ENCODE data around the gene TRAF1. TPM values are rescaled to one million over a fixed set of nuclear protein-coding genes. Genes with fewer than 3 reads are reported as not detected.

TRAF1 gene
- total RNA-seq, 4 donors from 2014 or later = 5.7 to 7.8 (median 6.6) TPM

DNA sequence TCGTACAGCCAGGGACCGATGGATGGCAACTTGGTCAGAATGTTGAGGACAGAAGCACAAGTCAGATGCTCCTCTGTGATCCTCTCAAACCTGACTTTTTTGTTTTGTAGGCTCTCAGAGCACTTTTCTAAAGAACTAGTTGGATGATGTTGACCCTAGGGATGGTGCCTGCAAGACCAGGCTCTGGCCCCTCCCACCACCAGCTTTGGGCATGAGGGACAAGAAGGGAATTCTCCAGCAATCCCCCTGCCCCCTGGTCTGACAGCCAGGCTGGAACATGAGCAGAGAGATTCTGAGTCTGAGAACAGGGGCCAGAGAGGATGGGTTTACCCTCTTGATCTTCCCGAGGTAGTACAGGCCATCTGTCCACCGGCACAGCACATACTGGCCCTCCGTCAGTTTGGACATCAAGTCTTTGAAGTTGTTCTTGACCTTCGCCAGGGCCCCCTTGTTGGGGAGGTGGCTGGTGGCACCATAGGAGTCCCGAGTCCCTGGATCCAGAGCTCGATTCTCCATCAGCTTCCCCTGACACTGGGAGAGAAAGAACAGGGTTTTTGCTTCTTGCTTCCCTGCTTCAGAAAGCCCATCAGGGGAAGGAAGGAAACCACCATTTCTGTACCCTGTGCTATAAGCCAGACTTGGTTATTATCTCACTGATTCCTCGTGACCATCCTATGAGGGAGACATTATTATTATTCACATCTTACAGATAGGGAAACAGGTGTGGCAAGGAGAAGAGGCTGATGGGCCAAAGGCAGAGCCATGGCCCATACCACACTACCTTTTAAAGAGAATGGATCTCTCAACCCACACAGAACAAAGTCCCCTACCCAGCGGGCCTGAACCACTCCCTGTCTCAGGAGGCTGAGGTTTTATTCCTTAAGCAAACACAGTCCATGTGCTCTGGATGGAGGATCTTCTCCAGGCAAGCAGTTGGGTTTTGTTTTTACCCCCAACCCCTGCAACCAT, 52.1 kb downstream of the TRAF1 start:
- no peaks in the 10 kb centered on the region for H3K27me3 ChIP-seq
- WGBS, 2 donors = 89 to 95% methylated on average over 7 to 10 of the region's 10 CpGs
- H3K27ac ChIP-seq = no peak overlapping the region
- no peak overlapping the region for H3K4me3 ChIP-seq (replicated peaks in 1 of 3)
- intact Hi-C loops (cut with DNase I) = loop anchor here (5.0 kb wide), 2 partner anchors 53 to 63 kb away; partner anchors contain the start of gene TRAF1
- H3K4me1 ChIP-seq = peaks cover 5 to 6% of the 10 kb centered on the region in 2 donors
- H3K36me3 ChIP-seq = no peaks in the 10 kb centered on the region
- no peaks in the 10 kb centered on the region for H3K9me3 ChIP-seq
- no peak for TF ChIP-seq POLR2A (IDR thresholded peaks at IDR 0.05)
- TF ChIP-seq, protein P1, sequence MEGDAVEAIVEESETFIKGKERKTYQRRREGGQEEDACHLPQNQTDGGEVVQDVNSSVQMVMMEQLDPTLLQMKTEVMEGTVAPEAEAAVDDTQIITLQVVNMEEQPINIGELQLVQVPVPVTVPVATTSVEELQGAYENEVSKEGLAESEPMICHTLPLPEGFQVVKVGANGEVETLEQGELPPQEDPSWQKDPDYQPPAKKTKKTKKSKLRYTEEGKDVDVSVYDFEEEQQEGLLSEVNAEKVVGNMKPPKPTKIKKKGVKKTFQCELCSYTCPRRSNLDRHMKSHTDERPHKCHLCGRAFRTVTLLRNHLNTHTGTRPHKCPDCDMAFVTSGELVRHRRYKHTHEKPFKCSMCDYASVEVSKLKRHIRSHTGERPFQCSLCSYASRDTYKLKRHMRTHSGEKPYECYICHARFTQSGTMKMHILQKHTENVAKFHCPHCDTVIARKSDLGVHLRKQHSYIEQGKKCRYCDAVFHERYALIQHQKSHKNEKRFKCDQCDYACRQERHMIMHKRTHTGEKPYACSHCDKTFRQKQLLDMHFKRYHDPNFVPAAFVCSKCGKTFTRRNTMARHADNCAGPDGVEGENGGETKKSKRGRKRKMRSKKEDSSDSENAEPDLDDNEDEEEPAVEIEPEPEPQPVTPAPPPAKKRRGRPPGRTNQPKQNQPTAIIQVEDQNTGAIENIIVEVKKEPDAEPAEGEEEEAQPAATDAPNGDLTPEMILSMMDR (IDR thresholded peaks at IDR 0.05) = no peak
- DNase-seq = no peak

- no peaks in the 10 kb centered on the region for H3K9me3 ChIP-seq
- no peaks in the 10 kb centered on the region for H3K27me3 ChIP-seq
- no peak for TF ChIP-seq POLR2A (IDR thresholded peaks at IDR 0.05)
- TF ChIP-seq, protein P1 (IDR thresholded peaks at IDR 0.05) = no peak
- peak overlapping the region in 1 of 3 donors; percentile 1 for H3K27ac ChIP-seq
- 76 to 78% methylated on average over 4 of the region's 4 CpGs for WGBS, 2 donors
- no peak overlapping the region for H3K4me3 ChIP-seq (replicated peaks in 1 of 3)
- intact Hi-C loops (cut with DNase I) = loop anchor here (5.0 kb wide), 1 partner anchor 54 kb away; the partner anchor contains the start of gene TRAF1
- H3K4me1 ChIP-seq = peaks cover 5 to 6% of the 10 kb centered on the region in 2 donors
- no peaks in the 10 kb centered on the region for H3K36me3 ChIP-seq
- peak; percentile 44 to 49 for DNase-seq
Observed at GRCh38 chr9:120873512-120873911, 53.1 kb downstream of the TRAF1 start.

- no peak for DNase-seq
- H3K9me3 ChIP-seq = no peaks in the 10 kb centered on the region
- H3K4me3 ChIP-seq (replicated peaks in 1 of 3) = no peak overlapping the region
- H3K4me1 ChIP-seq = peaks cover 6 to 10% of the 10 kb centered on the region in 2 donors
- H3K27me3 ChIP-seq = no peaks in the 10 kb centered on the region
- TF ChIP-seq, protein P1 (IDR thresholded peaks at IDR 0.05) = no peak
- no peak for TF ChIP-seq POLR2A (IDR thresholded peaks at IDR 0.05)
- H3K36me3 ChIP-seq = no peaks in the 10 kb centered on the region
- WGBS, 2 donors = 98 to 100% methylated on average over 3 of the region's 3 CpGs
- intact Hi-C loops (cut with DNase I) = loop anchor here (5.0 kb wide), 1 partner anchor 54 kb away; the partner anchor contains the start of gene TRAF1
- H3K27ac ChIP-seq = peak overlapping the region in 1 of 3 donors; percentile 1
Observed at GRCh38 chr9:120872791-120873502, 53.6 kb downstream of the TRAF1 start.

DNA sequence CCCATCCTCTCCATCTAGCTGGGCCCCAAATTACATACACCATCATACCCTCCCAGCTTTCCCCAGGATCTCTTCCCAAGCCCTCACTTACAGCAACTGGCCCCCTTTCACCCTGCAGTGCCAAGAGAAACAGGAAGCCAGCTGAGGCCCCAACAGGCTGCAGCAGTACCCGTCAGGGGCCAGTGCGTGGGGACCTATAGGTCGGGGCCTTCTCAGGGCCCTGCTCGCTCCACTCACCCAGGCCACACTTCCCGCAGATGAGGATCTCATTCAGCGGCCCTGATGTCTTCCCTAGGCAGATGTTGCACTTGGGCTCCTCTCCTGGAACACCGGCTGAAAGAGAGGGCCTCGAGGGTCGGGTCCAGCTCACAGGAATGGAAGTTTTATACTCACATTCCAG, 56.4 kb downstream of the TRAF1 start:
- no peak for DNase-seq
- 84 to 94% methylated on average over 9 of the region's 9 CpGs for WGBS, 2 donors

More for the DNA sequence above, 56.4 kb downstream of the TRAF1 start:
- Histone ChIP-seq H3K27me3 (no peaks in the 10 kb centered on the region), H3K4me3 (replicated peaks in 1 of 3) (no peak overlapping the region), H3K27ac (no peak overlapping the region), H3K4me1 (peaks cover 2 to 7% of the 10 kb centered on the region in 2 donors), H3K9me3 (no peaks in the 10 kb centered on the region), H3K36me3 (no peaks in the 10 kb centered on the region)
- intact Hi-C loops (cut with DNase I) = loop anchor here (5.0 kb wide), 1 partner anchor 57 kb away; the partner anchor contains the start of gene TRAF1
- TF ChIP-seq, protein P1 (IDR thresholded peaks at IDR 0.05) = no peak
- TF ChIP-seq POLR2A (IDR thresholded peaks at IDR 0.05) = no peak
